NT2/D1 (cell line): Measurements from ENCODE around the gene ADAM29.

ENCODE experiments used
- SUZ12 ChIP-seq: IDR thresholded peaks from 2 replicates; pipeline ENCODE4 v1.6.1; 2011; ENCODE audit not compliant: insufficient read length, insufficient read depth; ENCODE audit errors: extremely low read depth
- YY1 ChIP-seq: IDR thresholded peaks from 2 replicates; pipeline ENCODE4 v1.6.1; 2011; ENCODE audit not compliant: insufficient read length, insufficient read depth
- ZNF274 ChIP-seq: IDR thresholded peaks from 2 replicates; pipeline ENCODE4 v1.6.1; 2011; ENCODE audit warnings: mild to moderate bottlenecking, low read depth, low read length

DNA sequence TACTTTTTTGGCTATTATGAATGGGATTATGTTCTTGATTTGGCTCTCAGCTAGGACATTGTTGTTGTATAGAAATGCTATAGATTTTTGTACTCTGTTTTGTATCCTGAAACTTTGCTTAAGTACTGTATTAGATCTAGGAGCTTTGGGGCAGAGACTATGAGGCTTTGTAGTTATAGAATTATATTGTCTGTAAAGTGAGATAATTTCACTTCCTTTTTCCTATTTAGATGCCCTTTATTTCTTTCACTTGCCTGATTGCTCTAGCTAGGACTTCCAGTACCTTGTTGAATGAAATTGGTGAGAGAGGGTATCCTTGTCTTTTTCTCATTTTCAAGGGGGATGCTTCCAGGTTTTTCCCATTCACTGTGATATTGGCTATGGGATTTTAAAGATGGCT is 28.1 kb downstream of the ADAM29 start:
- no peak for TF ChIP-seq YY1
- TF ChIP-seq SUZ12, result no peak
- TF ChIP-seq ZNF274, result no peak
